ENCODE data around the gene CHADL.
A peak's percentile ranks its signal among the peaks of the same experiment; 100 is the strongest.

CHADL gene

GRCh38 chr22:41226723-41227655 is 13.7 kb downstream of the CHADL start:
- H3K9me3 Mint-ChIP-seq = no peaks in the 10 kb centered on the region
- H3K4me1 Mint-ChIP-seq = no peaks in the 10 kb centered on the region
- H3K4me3 Mint-ChIP-seq = no peak overlapping the region
- peak overlapping the region; percentile 84 for H3K27ac Mint-ChIP-seq
- ATAC-seq (no peak), DNase-seq (ENCODE audit: low spot score in 2 of 2) (no peak)
- peaks cover 85% of the 10 kb centered on the region for H3K36me3 Mint-ChIP-seq

- no peak for ATAC-seq
- H3K4me1 Mint-ChIP-seq = peaks cover 5% of the 10 kb centered on the region
- DNase-seq (ENCODE audit: low spot score in 2 of 2) = no peak
- H3K9me3 Mint-ChIP-seq = no peaks in the 10 kb centered on the region
- H3K36me3 Mint-ChIP-seq = peaks cover 96% of the 10 kb centered on the region
- H3K27ac Mint-ChIP-seq = no peak overlapping the region
- no peak overlapping the region for H3K4me3 Mint-ChIP-seq
Measured at GRCh38 chr22:41223535-41223934, 17.2 kb downstream of the CHADL start.

GRCh38 chr22:41222846-41223507 is 17.8 kb downstream of the CHADL start:
- H3K4me3 Mint-ChIP-seq = no peak overlapping the region
- ATAC-seq (no peak), DNase-seq (ENCODE audit: low spot score in 2 of 2) (no peak)
- no peak overlapping the region for H3K27ac Mint-ChIP-seq
- no peaks in the 10 kb centered on the region for H3K9me3 Mint-ChIP-seq
- peaks cover 7% of the 10 kb centered on the region for H3K4me1 Mint-ChIP-seq
- H3K36me3 Mint-ChIP-seq = peaks cover 98% of the 10 kb centered on the region

- Mint-ChIP-seq H3K4me3 (peak overlapping the region; percentile 30), H3K36me3 (peaks cover 78% of the 10 kb centered on the region), H3K9me3 (no peaks in the 10 kb centered on the region), H3K4me1 (peaks cover 18% of the 10 kb centered on the region), H3K27ac (peak overlapping the region; percentile 87)
- DNase-seq (ENCODE audit: low spot score in 2 of 2) (peak in 1 of 2 donors; percentile 60), ATAC-seq (peak; percentile 85)
Measured at GRCh38 chr22:41217553-41218157, 23.1 kb downstream of the CHADL start.

GRCh38 chr22:41216984-41217383 is 23.7 kb downstream of the CHADL start:
- DNase-seq (ENCODE audit: low spot score in 2 of 2) (no peak), ATAC-seq (no peak)
- Mint-ChIP-seq H3K36me3 (peaks cover 78% of the 10 kb centered on the region), H3K4me3 (peak overlapping the region; percentile 30), H3K9me3 (no peaks in the 10 kb centered on the region), H3K27ac (peak overlapping the region; percentile 87), H3K4me1 (peaks cover 18% of the 10 kb centered on the region)

- Mint-ChIP-seq H3K9me3 (no peaks in the 10 kb centered on the region), H3K36me3 (peaks cover 78% of the 10 kb centered on the region), H3K4me3 (no peak overlapping the region), H3K4me1 (peaks cover 13% of the 10 kb centered on the region), H3K27ac (peak overlapping the region; percentile 48)
- ATAC-seq (no peak), DNase-seq (ENCODE audit: low spot score in 2 of 2) (no peak)
Measured at GRCh38 chr22:41215926-41216325, 24.8 kb downstream of the CHADL start.

- H3K9me3 Mint-ChIP-seq = no peaks in the 10 kb centered on the region
- no peak for ATAC-seq
- H3K27ac Mint-ChIP-seq = peak overlapping the region; percentile 48
- peaks cover 78% of the 10 kb centered on the region for H3K36me3 Mint-ChIP-seq
- H3K4me3 Mint-ChIP-seq = no peak overlapping the region
- no peak for DNase-seq (ENCODE audit: low spot score in 2 of 2)
- H3K4me1 Mint-ChIP-seq = peaks cover 13% of the 10 kb centered on the region
Measured at GRCh38 chr22:41215409-41215808, 25.3 kb downstream of the CHADL start.

- Mint-ChIP-seq H3K9me3 (no peaks in the 10 kb centered on the region), H3K36me3 (peaks cover 51% of the 10 kb centered on the region), H3K27ac (no peak overlapping the region), H3K4me3 (peak overlapping the region; percentile 89), H3K4me1 (peaks cover 21% of the 10 kb centered on the region)
- no peak for ATAC-seq
- DNase-seq (ENCODE audit: low spot score in 2 of 2) = no peak
Measured at GRCh38 chr22:41206719-41207118, 34.0 kb downstream of the CHADL start.

GRCh38 chr22:41204992-41205900 is 35.5 kb downstream of the CHADL start, which contains the start of gene L3MBTL2:
L3MBTL2 (plus strand) TSS chr22:41205312; CDS start chr22:41205363, 51 bp downstream.
- peak; percentile 95 to 98 for DNase-seq (ENCODE audit: low spot score in 2 of 2)
- Mint-ChIP-seq H3K27ac (peak within 1 kb of the TSS; percentile 95), H3K9me3 (no peaks in the 10 kb centered on the region), H3K36me3 (peaks cover 36% of the 10 kb centered on the region), H3K4me1 (peaks cover 21% of the 10 kb centered on the region), H3K4me3 (peak within 1 kb of the TSS; percentile 89)
- peak; percentile 100 for ATAC-seq

GRCh38 chr22:41204066-41204465 is 36.7 kb downstream of the CHADL start:
- Mint-ChIP-seq H3K4me1 (peaks cover 15% of the 10 kb centered on the region), H3K27ac (peak overlapping the region; percentile 48), H3K4me3 (no peak overlapping the region), H3K36me3 (peaks cover 24% of the 10 kb centered on the region), H3K9me3 (no peaks in the 10 kb centered on the region)
- DNase-seq (ENCODE audit: low spot score in 2 of 2) = no peak
- no peak for ATAC-seq

GRCh38 chr22:41203118-41203517 is 37.6 kb downstream of the CHADL start:
- no peak overlapping the region for H3K4me3 Mint-ChIP-seq
- no peak overlapping the region for H3K27ac Mint-ChIP-seq
- H3K9me3 Mint-ChIP-seq = no peaks in the 10 kb centered on the region
- H3K4me1 Mint-ChIP-seq = peaks cover 20% of the 10 kb centered on the region
- ATAC-seq (no peak), DNase-seq (ENCODE audit: low spot score in 2 of 2) (no peak)
- peaks cover 20% of the 10 kb centered on the region for H3K36me3 Mint-ChIP-seq

GRCh38 chr22:41201141-41201540 is 39.6 kb downstream of the CHADL start:
- ATAC-seq (no peak), DNase-seq (ENCODE audit: low spot score in 2 of 2) (no peak)
- H3K4me3 Mint-ChIP-seq = no peak overlapping the region
- no peaks in the 10 kb centered on the region for H3K9me3 Mint-ChIP-seq
- peaks cover 26% of the 10 kb centered on the region for H3K4me1 Mint-ChIP-seq
- H3K36me3 Mint-ChIP-seq = peaks cover 8% of the 10 kb centered on the region
- H3K27ac Mint-ChIP-seq = no peak overlapping the region

- Mint-ChIP-seq H3K9me3 (no peaks in the 10 kb centered on the region), H3K4me1 (peaks cover 10% of the 10 kb centered on the region), H3K4me3 (peak overlapping the region; percentile 78), H3K27ac (peak overlapping the region; percentile 12), H3K36me3 (no peaks in the 10 kb centered on the region)
- ATAC-seq (peak; percentile 64), DNase-seq (ENCODE audit: low spot score in 2 of 2) (peak; percentile 18 to 62)
Measured at GRCh38 chr22:41198027-41198580, 42.6 kb downstream of the CHADL start.
